Stimulated activated CD8-positive, alpha-beta memory T cell treated with anti-CD3 and anti-CD28 coated beads, Interleukin-7, amount 100 ng/mL, for 48 hours (primary cell): ENCODE measurements around the gene TMEM87B.
"Not testable (repeated sequence)": the region's sequence is repeated elsewhere in the genome, so short reads cannot be mapped to it uniquely, and the experiment has no call there.

ENCODE experiments used
- DNase-seq, 2 donors: peaks; one replicate each; pipeline ENCODE4 v3.0.0-alpha.2; 2020; ENCODE audit warnings: low read depth in 1 of 2; ENCODE audit errors: extremely low read depth in 1 of 2

Gene TMEM87B

GRCh38 chr2:112065486-112065885 is 10.4 kb downstream of the TMEM87B start:
- DNase-seq, result no peak

GRCh38 chr2:112065966-112066365 is 10.9 kb downstream of the TMEM87B start:
- no peak for DNase-seq

DNA sequence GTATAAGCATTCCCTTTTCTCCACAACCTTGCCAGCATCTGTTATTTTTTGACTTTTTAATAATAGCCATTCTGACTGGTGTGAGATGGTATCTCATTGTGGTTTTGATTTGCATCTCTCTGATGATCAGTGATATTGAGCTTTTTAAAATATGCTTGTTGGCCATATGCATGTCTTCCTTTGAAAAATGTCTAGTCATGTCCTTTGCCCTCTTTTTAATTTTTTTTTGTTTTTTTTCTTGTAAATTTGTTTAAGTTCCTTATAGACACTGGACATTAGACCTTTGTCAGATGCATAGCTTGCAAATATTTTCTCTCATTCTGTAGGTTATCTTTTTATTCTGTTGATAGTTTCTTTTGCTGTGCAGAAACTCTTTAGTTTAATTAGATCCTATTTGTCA is 14.7 kb downstream of the TMEM87B start:
- not testable (repeated sequence) for DNase-seq

DNA sequence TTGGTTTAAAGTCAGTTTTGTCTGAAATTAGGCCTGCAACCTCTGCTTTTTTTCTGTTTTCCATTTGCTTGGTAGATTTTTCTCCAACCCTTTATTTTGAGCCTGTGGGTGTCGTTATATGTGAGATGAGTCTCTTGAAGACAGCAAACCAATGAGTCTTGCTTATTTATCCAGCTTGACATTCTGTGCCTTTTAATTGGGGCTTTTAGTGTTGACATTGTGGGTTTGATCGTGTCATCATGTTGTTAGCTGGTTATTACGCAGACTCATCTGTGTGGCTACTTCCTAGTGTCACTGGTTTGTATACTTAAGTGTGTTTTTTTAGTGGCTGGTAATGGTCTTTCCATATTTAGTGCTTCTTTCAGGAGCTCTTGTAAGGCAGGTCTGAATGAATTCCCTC is 18.8 kb downstream of the TMEM87B start:
- no peak for DNase-seq

DNA sequence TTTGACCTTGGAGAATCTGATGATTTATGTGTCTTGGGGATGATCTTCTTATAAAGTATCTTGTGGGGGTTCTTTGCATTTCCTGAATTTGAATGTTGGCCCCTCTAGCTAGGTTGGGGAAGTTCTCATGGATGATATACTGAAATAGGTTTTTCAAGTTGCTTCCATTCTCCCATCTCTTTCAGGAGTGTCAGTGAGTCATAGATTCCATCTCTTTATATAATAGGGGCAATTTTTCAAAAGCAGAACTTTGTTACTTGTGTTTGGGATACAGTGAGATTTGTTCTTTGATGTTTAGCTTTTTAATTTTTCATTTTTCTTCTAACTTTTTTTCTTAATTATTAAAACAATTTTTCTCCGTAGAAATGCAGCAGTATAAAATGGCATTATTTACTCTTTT is 19.4 kb downstream of the TMEM87B start:
- no peak for DNase-seq

DNA sequence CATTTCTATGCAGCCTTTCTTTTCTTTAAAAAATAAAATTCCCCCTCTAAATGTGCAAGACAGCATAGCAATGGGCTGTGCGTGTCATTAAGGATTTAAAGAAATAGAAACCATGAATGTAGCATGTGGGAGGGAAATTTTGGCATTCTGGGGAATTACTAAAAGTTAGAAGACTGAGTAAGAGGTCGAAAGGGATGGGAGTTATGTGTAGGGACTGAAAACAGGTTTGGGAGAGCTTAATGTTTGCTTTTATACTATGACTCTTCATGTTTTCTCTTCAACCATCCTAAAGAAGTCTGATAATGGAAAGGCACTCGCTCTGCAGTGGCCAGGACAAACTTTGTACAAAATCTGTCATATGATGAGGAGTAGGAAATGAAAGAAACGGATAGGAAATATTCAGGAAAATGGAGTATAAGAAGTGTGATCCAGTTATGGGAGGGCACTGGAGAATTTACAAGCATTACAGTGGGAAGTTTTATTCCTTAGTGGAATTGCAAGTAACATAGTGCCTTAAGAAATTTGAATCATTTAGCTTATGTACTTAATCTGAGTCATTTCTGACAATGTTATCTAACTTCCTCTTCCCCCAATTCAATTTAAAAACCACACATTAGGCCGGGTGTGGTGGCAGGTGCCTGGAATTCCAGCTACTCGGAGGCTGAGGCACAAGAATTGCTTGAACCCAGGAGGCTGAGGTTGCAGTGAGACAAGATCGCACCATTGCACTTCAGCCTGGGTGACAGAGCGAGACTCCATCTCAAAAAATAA is 20.6 kb downstream of the TMEM87B start:
- no peak for DNase-seq

DNA sequence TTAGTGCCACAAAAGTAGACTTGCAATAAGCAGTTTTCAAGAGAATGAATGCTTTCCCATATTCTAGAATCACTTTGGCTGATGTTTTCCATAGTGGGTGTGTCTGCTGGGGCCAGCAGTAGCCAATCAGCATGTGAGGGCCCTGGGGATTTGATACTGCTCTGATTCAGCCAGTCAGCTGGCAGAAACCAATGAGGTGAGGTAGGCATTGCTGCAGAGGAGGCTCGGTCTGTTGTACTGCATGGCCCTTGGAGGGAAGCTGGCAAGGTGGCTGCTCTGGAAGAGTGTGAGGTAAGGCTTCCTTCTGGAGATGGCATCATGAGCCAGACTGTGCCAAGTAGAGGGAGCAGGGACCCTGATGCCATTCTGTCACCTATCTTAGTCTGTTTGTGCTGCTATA is 22.7 kb downstream of the TMEM87B start:
- DNase-seq, result no peak

DNA sequence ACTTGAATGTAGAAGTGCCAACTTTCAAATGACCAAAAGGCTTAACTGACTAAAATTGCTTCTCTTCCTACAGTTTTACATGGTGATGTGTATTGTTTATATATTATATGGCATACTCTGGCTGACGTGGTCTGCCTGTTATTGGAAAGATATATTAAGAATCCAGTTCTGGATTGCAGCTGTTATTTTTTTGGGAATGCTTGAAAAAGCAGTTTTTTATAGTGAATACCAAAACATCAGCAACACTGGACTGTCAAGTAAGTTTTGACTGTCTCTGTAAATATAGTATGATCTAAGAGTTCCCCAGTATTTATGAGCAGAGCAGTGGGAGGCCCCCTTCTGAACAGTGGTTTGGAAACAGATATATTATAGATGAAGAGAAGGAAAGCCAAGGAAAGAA is 26.2 kb downstream of the TMEM87B start:
- no peak for DNase-seq

DNA sequence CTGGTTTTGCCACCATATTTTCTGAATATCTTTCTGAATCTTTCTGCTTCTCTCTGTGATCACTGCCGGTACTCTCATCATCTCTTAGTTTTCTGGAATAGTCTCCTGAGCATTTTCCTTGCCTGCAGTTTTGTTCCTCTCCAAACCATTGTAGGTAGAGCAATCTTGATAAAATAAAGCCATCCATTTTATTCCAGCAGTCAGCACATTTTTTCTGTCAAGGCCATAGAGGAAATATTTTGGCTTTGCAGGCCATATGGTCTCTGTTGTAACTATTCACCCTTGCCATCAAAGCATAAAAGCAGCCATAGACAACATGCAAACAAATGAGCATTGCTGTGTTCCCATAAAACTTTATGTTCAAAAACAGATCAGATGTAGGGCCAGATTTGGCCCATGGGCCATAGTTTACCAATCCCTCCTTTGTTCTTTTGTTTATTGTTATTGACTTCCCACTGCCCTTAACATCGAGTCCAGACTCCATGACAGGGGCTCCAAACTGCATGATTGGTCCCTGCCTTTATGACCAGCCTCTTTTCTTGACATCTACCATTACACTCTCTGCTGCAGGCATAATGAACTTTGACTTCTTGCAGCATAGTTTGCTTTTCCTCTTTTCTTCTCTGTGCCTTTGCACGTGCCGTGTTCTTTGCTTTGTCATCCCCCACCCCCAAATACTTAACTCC is 29.8 kb downstream of the TMEM87B start:
- no peak for DNase-seq

DNA sequence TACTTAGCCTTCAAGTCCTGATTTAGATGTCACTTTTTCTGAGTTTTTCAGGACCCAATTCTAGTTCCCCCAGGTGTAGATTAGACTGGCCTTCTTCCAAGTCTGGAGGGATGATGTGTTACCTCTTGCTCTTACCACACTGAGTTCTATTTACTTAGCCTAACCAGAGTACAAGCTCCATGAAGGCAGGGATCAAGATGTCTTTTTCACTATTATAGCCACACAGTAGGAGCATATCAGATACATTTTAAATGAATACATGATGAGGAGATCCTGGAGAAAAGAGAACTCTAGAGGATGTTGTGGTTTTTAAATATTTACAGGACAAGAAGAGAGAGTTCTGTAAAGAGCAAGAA is 30.3 kb downstream of the TMEM87B start:
- no peak for DNase-seq

DNA sequence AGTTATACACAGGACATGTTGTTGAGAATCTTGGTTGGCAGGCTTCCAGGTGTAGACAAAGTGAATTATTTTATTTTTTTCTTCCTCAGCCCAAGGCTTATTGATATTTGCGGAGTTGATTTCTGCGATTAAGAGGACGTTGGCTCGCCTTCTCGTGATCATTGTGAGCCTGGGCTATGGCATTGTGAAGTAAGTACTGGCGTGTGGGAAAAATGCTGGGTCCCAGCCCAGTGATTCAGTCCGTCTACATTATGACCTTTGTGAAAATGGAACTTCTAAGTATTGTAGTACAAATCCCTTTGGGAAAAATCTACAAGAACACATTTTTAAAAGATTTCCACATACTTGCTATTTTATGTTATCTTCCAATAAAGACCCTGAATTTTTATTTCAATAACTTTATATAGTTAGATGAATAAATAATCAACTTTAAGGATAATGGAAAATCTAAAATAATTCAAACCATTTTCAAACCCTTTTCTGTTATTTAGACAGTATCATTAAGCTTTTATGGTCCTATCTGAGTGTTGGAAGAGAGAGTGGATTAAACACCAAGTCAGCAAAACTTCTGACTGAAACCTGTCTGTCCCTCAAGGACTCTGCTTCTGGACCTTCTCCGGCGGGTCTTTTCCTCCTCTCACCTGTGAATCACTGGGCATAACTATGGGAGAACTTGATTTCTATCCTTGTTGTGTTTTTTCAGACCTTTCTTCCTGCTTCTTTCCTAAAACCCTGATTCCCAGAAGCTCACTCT is 31.0 kb downstream of the TMEM87B start:
- DNase-seq, result no peak

GRCh38 chr2:112087346-112088020 is 32.4 kb downstream of the TMEM87B start:
- DNase-seq, result no peak

GRCh38 chr2:112089375-112089774 is 34.3 kb downstream of the TMEM87B start:
- DNase-seq, result no peak

DNA sequence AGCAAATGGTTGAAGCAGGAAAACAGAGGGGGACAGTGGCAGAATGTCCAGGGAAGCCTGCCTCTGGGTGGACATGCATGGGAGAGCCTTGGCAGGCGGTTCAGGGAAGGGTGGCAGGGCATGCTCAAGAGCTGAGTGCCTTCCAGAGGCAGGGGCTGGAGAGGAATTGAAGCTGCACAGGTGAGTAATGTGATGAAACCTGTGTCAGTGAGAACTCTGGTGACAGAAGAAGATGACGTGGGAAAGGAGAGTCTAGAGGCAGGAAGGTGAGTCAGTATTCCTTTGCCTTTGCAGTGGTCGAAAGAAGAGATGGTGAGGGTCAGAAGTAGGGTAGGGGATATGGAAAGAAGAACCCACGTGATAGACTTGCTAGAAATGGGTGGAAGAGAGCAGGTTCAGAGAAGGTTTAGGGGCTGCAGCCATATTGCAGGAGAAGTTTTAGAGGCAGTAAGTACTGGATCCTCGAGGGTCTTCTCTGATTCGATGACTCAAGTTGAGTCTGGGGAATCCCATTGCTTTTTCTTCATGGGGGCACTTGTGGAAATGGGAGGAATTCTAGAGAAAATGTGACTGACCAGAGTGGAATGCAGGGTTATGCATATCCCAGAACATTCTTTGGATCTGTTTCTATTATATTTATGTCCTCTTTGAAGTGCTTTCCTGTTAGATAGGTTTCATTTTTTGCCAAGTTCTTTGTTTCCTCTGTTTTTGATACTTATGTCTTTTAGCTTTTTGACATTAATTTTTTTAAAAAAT is 37.4 kb downstream of the TMEM87B start:
- DNase-seq, result no peak

DNA sequence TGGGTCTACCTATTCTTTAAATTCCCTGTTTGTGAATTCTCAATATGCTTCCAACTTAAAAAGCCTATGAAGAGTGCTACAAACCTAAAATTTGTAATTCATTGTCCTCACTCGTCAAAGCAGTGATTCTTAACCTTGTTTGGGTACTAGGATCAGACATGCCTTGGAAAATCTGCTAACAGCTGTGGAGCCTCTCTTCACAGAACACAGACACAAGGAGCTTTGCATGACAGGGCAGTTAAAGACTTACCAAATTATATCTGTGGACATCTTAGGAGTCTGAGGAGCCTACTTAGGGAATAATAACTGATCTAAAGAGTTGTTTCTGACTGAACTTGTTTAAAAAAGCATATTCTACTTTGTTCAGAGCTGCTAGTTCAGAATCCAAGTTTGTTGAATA is 38.1 kb downstream of the TMEM87B start:
- DNase-seq, result no peak

GRCh38 chr2:112095681-112096080 is 40.6 kb downstream of the TMEM87B start:
- DNase-seq, result no peak

DNA sequence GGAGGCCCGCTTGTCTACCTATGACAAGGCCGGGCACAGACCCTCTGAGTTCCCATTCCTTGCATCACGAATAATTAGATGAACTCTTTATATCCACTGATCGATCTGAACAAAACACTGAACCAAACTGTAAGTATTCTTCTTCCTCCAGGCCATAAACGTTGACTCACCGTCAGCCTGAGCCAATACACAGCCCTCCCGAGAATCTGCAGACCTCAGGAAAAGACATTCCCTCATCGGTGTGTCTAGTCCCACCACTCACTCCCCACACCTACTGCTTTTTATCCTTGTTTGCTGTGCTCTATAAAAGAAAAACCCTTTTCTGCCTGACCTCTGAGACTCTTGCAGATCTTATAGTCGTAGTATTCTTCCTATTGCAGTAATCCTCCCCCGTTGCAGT is 41.0 kb downstream of the TMEM87B start:
- no peak for DNase-seq

- no peak for DNase-seq
Measured at GRCh38 chr2:112108178-112108832, 53.2 kb downstream of the TMEM87B start.

DNA sequence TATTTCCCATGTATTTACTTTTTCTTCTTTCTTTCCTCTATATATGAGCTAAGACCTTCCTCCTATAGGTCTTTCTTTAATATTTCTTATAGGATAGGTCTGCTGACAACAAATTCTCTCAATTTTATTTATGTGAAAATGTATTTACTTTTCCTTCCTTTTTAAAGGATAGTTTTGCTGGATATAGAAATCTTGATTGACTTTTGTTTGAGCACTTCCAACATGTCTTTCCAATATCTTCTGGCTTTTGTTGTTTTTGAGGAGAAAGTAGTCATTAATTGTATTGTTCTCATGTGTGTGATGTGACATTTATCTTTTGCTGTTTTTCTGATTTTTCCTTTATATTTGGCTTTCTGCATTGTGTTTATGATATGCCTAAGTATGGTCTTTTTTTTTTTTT is 54.2 kb downstream of the TMEM87B start:
- no peak for DNase-seq

DNA sequence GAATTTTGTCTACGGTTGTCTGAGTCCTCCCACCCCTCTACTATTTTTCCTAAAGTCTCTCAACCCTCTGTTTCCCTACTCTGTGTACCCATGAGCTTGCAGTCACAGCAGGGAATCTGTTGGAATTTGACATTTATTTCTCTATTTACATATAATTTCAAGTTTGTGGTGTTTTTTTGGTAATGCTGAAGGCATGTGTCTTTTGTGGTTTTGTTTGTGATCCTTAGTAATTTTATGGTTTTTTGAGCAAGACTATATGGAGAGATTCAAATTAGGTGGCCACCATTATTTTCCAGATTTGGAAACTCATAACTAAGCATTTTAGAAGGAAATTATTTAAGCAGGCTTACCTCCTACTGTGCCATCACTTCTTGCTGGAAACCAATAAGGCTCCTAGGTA is 55.9 kb downstream of the TMEM87B start:
- DNase-seq, result no peak
